Activated CD4-positive, alpha-beta T cell treated with anti-CD3 and anti-CD28 coated beads, Interleukin-2, amount 50 U/mL, for 24 hours (primary cell): ENCODE data around the gene SPRR4.

Experiments
- DNase-seq, 2 donors: peaks; one replicate each; pipeline ENCODE4 v3.0.0-alpha.2; 2020; ENCODE audit warnings: low read depth in 1 of 2, low spot score in 1 of 2

The SPRR4 gene, protein sequence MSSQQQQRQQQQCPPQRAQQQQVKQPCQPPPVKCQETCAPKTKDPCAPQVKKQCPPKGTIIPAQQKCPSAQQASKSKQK

GRCh38 chr1:152970495-152970894 is at the start of gene SPRR4:
Gene SPRR4, plus strand, starts transcription at chr1:152970648. Its CDS starts 1,243 bp downstream, at chr1:152971891.
- no peak for DNase-seq

- no peak for DNase-seq
Observed at GRCh38 chr1:152924191-152924590, 46.3 kb upstream of the SPRR4 start.

GRCh38 chr1:152926091-152926490 is 44.4 kb upstream of the SPRR4 start:
- no peak for DNase-seq

DNA sequence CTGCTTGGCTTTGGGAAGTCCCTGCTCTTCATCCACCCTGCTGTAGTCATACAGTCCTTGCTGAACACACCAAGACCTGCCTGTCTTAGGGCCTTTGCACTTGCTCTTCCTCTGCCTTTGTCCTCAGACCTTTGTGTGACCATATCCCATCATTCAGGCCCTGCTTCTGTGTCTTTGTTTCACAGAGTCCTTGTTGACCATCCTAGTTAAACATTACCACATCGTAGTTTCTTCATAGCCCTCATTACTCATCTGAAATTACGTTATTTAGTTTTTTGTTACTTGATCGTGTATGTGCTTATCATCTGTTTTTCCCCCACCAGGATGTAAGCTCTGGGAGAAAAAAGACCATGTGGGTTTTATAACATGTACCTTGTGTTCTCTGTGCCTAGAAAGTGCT is 41.8 kb upstream of the SPRR4 start:
- DNase-seq: no peak

DNA sequence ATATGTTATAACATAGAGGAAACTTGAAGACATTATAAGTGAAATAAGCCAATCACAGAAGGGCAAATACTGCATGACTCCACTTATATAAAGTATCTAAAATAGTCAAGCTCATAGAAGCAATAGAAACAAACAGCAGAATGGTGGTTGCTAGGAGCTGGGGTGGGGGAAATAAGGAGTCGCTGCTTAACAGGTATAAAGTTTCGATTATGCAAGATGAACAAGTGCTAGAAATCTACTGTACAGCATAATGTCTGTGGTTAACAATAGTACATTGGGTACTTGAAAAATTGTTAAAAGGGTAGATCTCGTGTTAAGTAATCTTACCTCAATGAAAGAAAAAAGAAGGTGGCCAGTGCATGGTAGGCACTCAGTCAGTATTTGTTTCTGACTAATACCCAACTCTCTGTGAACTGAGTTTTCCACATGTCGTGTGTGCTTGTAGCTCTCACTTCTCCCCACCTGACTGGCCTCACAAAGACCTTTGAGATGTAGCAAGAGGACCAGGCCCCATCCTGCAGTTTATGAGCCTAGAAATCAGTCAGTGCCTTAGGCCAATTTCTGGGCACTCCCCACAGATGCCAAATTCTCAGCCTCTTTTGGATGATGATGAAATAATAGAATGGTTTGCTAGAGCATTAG is 38.2 kb upstream of the SPRR4 start:
- DNase-seq: no peak

- DNase-seq: no peak
Observed at GRCh38 chr1:152933196-152933595, 37.3 kb upstream of the SPRR4 start.

GRCh38 chr1:152940614-152941013 is 29.8 kb upstream of the SPRR4 start:
- no peak for DNase-seq

- DNase-seq: no peak
Observed at GRCh38 chr1:152941037-152941711, 29.3 kb upstream of the SPRR4 start.

DNA sequence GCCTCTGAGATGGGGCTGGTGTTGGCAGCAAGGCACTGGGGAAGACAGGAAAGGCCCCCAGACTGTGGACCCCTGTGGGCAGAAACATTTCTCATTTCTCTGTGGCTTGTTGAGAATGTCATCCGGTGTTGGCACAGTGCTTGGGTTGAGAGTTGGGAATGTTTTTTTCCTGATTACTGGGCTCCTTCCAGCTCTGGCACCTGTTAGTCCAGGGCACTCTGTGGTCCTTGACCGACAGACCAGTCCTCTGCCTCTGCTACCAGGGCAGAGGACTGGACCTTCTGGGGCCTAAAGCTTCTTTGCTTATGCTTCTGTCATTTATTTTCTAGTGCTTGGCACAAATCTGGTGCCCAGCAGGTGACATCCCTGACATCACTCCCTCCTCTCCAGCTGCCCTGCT is 28.3 kb upstream of the SPRR4 start:
- no peak for DNase-seq

GRCh38 chr1:152946248-152946647 is 24.2 kb upstream of the SPRR4 start:
- no peak for DNase-seq

- DNase-seq: no peak
Observed at GRCh38 chr1:152946651-152947256, 23.7 kb upstream of the SPRR4 start, which contains the start of gene SPRR5. Gene SPRR5, plus strand, starts transcription at chr1:152947206. Its CDS starts 1,349 bp downstream, at chr1:152948555.

DNA sequence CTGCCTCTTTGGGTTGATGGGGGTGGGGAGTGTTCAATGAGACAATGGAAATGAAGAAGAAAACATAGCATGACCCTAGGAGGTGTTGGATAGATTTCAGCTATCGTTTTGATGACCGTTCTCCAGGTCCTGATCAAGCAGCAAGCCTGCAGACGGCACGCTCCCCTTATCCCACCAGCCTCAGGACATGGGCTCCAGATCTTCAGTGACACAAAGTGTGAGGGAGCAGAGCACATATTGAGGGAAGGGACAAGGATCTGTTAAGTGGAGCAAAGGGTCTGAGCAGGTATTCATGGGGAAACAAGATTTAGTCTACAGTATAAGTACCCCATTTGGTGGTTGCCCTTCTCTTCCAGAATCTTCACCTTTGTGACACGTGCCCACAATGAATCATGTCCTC is 18.7 kb upstream of the SPRR4 start:
- DNase-seq: no peak

DNA sequence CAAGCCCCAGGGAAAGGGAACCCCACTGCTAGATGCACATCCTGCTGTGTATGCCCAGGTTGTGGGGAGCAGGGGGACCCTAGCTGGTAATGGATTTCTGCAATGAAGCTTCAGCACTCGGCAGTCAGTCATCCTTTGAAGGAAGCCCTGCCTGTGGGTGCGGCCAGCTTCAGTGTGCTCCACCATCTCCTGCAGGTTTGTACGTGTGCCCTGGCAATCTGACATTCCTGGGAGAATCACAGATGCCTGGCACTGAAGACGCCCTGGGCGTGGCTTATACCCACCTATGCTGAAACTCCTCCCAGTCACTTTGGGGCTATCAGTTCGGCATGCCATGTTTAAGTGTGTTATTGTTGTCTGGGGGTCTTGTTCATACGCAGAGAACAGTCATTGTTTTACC is 16.7 kb upstream of the SPRR4 start:
- DNase-seq: no peak

DNA sequence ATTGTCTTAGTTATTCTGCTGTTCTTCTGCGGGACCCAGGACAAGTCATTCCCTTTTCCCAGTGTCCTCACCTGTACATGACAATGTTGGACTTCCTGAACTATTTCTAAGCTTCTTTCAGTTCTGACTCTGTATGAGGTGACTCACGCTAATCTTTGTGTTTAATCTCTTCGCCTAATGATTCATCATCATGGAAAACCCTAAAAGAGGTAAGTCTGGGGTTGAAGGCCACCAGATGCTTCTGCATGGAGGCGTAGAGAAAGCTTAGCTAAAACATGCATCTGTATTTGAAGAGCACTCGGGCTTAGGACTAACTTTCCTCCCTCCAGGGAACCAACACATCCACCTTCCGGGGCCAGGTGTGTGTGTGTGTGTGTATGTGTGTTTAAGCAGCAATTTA is 16.0 kb upstream of the SPRR4 start:
- no peak for DNase-seq

- no peak for DNase-seq
Observed at GRCh38 chr1:152957561-152957960, 12.9 kb upstream of the SPRR4 start.

GRCh38 chr1:152959273-152959672 is 11.2 kb upstream of the SPRR4 start:
- DNase-seq: no peak

DNA sequence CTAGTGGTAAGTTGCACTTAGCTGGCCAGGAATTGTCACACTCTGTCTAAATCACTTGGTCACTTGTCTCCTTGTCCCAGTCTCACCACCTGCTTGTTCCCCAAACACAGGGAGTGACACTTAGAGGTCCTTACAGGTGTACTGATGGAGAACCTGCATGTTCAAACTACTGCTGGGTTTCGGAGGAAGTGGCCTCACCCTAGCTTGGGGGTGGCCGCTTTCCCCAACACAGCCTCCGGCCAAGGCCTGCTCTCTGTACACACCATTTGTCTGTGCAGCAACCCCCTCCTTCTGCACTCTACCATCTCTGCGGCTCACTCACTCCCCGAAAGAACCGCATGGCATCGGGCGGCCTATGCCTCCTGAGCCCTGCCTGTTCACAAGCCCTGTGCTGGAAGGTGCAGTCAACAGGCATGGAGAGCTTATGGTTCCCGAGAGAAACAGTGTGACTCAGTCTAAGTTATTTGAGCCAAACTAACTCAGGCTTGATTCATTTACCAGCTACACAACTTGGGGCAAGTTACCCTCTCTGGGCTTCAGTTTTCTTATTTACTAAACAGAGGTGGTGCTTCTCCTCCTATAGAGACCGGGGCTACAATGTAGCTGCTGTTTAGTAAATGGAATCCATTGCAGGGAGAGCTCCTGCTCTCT is 10.5 kb upstream of the SPRR4 start:
- DNase-seq: no peak

DNA sequence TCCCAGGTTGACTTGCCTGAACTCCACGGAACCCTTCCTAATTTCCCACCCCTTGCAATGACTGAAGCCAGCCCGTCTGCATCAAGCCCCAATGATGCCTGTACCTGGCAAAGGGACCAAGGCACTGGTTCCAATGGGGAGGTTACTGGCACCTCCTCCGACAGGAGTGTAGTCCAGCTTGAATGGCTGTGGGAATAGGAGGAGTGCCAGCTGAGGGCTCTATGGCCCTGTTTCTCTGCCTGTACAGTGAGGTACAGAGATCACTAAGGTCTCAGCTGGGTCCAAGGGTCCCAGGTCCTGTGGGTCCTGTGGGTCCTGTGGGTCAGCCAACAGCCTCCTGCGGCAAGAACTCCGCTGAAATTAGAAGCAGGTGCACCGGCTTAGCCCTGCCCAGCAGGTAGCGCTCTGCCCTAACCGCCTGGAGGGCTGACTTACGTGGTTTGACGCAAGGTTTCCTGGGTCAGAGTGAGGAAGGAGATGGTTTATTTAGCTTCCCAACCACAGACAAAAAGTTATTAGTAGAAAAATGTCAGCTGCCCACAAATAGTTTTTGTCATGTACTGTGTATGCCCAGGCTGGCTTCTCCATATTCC is 9.9 kb upstream of the SPRR4 start:
- no peak for DNase-seq

DNA sequence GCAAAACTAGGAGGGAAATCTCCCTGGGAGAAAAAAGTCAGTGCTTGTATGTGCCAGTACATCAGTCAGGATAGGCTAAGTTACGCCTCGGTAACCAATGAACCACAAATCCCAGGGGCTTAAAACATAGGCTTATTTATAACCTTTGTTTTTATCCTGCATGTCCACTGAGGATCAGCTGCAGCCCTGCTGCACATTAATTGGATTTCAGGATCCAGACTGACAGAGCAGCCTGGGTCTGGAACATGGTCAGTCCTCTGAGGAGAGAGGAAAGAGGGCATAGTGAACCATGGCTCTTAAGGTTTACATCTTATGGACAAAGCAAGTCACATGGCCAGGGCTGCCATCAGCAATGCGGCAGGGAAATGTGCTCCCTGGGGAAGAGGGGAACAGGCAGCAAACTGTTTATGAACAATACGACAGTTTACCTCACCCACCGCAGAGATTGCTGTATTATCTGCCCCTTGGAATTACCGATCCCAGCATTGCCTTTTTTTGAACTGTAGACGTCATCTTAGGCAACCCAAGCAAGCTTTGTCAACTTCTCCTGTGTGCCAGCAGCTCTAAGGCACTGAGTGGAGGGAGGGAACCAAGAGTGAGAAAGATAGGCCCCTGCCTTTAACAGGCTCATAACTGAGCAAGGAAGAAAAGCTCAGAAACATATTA is 9.1 kb upstream of the SPRR4 start:
- no peak for DNase-seq

DNA sequence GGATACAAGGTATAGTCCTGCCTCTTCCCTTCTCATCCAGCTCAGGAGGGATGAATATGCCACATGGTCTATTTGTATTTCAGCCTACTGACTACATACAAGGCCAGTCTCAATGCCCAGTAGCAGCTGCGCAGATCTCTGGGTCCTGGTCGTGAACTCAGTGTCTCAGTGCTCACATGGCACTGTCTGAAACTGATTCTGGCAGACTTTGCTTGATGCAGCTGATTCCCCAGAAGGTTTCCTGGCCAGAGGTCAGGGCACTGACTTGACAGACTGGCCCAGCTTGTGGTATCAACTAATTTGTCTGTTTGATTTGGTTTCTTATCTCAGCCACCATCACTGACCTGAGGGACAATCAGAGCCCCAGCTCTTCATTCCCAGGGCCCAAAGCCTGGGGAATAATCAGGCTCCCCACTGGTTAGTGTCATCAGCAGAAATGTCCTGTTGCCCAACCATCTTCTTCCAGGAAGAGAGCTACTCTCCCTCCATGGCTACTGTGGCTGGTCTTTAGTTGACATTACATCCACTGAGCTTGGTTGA is 7.5 kb upstream of the SPRR4 start:
- no peak for DNase-seq

DNA sequence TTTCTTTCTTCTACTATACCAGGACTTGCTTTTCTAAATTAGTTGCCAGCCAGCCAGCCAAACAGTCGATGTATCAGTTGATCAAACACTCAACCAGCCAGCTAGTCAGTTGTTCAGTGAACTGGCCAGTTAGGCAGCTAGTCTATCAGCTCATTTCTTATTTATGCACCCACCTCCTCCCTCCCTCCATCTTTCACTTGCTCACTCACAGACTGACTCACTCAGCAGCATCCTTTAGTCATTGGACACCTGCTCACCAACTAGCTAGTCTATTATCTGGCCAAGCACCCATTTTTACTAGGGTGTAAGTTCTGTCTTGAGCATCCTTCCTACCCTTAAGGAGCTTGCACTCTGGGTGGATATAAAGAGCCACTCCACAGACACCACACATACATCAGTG is 5.9 kb upstream of the SPRR4 start:
- DNase-seq: no peak
